GM18909 (cell line): Measurements from ENCODE around the gene PSMC2.
"Not testable (repeated sequence)": the region's sequence is repeated elsewhere in the genome, so short reads cannot be mapped to it uniquely, and the experiment has no call there.

Source experiments
- ATAC-seq: cut with Tn5 transposase; IDR thresholded peaks from one replicate; pipeline ENCODE4 v1.9.1; 2021; ENCODE audit warnings: mild to moderate bottlenecking; ENCODE audit not compliant: unreplicated experiment, poor library complexity

PSMC2 gene

DNA sequence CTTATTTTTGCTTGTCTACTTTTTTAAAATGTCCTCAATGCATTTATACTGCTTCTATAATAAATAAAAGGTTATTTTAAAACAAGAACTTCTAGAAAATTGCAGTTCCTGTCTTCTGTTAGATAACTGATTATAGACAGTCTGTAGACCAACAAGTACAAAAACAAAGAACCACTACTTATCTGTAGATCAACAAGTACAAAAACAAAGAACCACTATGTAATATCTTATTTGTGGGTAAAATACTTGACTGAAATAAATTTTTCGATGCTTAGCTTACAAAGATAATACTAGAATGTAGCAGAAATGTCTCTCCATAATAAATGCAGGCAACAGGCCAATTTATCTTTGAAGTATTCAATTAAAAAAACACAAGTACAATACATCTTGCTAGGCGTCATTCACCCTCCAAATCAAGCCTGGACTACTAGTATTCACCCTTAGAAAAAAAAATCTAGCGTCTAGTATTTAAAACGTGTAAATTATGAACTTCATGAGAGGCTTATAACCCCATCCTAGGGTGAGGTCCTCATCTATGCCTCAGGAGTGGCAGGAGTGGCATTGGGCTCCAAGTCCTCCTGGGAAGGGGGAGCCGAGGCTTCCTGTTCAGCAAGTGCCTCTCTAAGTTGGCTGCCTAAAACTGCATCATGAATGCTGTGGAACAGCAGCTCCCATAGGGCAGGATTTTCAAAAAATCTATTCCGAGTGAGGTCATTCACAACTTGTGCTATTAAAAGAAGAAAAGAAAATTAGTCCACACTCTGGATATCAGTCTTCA lies 26.6 kb downstream of the PSMC2 start:
- no peak for ATAC-seq

DNA sequence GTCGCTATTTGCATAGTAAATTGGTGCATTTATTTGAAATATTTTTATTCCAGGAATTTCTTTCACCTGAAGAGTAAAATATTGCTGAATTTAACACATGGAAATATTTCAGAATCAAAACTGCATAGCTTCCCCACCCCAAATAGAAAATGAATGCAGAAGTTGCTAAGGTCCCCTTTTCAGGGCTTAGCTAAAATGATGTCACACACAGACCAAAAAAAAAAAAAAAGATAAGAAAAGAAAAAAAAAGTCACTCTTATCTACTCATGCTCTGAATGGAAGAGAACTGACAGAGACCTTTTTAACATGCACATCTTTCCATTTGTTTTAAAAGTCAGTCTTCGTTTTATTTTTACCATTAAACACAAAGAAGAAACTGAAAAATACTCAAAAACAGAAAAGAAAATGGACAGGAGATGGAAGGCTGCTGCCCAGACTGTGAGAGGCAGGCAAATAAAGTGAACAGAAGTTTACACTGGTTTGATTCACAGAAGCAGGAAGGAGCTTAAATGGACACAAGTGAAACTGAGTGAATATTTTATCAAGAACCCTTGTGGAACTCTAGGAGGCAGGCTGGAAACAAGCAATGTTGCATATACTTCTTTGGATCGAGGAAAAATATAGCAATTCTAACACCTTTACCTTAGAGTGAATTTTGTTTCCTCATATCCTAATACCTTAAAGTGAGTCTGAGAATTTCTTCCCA lies 32.0 kb downstream of the PSMC2 start:
- ATAC-seq: no peak

DNA sequence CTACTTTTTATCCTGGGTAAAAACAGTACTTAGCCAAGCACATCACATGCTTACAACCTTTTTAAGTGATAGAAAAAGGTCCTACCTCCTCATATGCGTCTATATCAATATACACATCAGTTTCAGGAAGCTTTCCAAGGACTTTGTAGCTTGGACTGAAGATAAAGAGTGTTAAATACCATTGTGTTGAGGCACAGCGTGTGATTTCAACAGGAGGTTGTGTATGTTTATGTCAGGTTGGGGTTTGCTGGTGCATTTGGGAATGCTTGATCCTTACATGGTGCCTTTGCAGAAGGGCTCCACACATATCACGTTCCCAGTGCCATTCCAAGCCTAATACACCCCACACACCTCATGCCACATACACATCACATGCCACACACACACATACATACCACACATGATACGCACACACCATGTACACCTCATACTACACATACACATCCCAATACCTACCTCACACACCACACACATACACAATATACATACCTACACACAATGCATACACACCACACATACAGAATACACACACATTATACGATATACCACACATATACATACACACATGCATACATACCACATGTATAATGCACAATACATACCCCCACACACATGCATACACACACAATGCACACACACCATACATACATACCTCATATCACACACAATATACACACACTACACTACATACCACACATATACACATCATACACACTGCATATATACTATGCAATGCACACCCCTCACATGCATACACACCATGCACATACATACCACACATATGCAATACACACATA lies 33.1 kb downstream of the PSMC2 start:
- ATAC-seq: no peak

DNA sequence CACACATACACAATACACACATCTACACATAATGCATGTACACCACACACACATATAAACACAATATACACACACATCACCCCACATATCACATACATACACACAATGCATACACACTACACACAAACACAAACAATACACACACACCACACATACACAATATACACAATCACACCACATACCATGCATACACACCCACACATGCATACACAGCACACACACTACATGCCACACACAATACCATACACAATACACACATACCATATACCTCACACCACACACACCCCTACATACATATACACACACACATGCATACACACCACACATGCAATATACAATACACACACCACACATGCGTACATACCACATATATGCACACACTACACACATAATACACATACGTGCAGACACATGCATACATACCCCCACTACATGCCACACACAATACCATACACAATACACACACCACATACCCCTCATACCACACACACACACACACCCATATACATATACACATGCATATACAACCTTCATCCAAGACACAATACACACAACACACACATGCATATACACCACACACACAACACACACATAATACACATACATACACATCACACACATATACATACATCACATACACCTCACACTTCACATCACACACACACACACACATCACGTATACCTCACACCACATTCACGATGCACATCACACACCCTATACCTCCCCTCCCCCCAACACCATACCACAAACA lies 34.0 kb downstream of the PSMC2 start:
- ATAC-seq: no peak

DNA sequence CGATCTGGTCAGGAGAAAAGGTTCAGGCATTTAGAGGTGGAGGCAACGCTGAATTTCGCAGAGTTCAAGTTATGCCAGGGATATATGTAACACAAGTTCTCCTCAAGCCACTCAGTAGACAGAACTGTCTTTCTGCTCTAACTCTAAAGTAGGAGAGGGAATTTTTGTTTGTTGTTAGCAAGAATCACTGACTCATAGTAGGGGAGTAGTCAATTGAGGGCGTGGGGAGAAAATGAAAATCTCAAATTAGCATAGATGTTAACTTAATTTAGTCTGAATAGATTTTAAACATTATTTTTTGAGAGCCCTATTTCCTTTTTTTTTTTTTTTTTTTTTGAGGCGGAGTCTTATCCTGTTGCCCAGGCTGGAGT lies 34.6 kb downstream of the PSMC2 start:
- ATAC-seq: no peak

DNA sequence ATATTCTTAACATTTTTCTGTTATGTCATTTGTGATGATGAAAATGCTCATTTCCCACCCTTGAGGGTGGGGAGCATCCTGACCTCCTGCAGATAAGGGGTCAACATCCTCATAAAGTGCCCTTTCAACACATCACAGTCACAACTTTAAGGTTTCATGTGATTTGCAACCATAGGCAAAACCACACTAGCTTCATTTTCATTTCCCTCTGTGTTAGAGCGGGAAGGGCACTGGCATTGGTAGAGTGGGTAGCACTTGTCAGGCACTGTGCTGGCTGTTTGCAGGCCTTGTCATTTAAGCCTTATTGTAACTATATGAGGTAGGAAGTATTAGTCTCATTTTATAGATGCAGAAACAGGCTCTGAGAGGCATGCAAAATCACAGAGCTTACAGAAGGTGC lies 39.8 kb downstream of the PSMC2 start:
- ATAC-seq: no peak

DNA sequence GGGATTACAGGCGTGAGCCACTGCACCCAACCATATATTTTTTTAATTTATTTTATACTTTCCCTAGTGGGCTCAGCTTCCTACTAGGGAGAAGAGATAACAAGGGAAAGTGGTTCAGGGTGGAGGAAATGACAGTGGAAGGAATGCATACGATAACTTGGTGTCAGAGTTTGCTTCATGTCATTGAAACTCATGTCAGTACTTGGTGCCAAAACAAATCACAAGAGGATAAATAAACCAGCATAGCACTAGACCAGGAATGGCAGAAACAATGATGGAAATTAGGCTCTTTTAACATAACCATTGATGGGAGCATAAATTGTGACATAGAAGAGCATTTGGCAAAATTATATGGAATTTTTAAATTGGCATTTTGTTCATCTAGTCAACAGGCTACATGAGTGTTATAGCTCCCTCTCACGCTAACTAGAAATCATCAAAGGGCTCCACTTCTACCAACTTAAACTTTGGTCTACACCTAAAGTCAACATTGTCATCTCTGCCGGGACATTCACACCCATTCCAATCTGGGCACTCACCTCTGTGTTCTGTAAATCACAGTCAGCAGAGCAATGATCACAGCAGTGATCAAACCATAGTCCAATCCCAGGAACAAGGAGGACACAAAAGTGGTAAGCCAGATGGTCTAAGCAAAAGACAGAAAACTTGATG lies 41.2 kb downstream of the PSMC2 start:
- no peak for ATAC-seq

DNA sequence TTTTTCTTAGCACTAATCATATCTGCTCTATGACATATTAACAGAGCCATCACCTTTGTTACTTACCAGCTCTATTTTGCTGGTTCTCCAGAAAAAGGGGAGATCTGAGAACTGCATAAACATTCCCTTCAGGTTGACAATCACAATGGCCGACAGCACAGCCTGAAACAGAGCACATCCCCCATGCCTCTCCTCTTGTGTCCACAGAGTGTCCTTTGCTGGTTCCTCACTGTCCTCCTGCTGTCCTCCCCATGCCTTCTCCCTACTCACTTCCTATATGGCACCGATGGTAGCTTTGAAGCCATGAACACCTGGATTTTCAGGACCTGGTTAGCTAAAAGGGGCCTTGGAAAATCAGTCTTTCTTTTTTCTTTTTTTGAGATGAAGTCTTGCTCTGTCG lies 41.8 kb downstream of the PSMC2 start:
- no peak for ATAC-seq

DNA sequence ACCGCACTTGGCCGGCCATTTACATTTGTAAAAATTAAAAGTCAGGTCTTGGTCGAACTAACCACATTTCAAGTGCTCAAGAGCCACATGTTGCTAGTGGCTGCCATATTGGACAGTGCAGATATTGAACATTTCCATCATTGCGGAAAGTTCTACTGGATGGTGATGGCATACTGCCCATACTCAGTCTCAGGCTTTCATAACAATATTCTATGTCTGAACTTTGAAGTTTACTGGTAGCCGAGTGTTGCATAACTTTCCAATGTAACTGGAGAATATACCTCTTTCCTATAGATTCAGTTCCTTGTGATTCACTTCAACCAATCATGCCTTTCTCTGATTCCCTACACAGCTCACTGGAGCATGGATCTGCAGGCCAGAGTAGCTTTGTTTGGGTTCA lies 43.7 kb downstream of the PSMC2 start:
- ATAC-seq: no peak

DNA sequence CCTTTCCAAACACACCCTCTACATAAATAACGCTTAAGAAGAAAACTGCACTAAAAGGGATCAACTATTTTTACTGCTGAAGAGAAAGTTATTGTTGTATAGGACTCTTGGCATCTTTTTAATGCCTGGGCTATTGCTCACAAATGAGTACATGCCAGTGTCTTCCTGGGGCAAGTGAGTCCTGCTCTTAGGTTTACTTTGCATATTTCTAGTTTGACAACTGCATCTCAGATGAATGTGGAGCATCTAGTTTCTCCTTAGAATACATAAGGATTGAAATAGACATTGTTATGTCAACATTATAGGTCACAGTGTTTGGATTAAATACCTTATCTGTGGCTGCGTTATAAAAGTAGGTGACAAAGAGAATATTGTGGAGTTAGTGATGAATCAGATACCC lies 44.5 kb downstream of the PSMC2 start:
- no peak for ATAC-seq

DNA sequence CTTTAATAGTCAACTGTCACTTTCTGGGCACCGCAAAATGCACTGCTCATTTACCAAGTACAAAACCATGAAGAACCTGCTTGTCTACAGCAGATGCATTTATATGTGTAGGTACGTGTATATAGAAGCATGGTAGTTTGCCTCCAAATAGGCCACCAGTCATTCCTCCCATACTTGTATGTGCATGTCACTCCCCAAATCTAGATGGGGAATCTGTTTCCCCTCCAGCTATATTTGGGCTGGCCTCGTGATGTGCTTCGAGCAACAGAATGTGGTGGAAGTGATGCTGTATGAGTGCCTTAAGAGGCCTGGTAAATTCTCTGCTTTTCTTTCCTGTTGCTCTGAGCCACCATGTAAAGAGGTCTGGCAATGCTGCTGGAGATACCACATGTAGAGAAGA lies 47.1 kb downstream of the PSMC2 start:
- no peak for ATAC-seq

DNA sequence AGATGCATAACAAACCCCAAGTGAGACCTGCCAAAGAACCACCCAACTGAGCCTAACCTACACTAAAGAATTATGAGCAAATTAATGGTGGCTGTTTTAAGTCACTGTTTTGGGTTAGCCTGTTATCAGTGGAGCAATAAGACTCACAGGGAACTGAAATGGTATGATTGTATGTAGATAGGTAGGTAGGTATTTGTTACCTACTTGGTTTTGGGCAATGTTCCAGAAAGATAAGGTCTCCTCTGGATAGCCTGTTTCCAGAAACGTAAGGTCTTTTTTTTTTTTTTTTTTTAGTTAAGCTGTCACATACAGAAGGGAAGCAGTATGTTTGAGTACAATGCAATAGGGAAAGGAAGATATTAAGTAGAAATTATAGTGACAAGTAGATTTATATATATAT lies 47.6 kb downstream of the PSMC2 start:
- ATAC-seq: no peak

DNA sequence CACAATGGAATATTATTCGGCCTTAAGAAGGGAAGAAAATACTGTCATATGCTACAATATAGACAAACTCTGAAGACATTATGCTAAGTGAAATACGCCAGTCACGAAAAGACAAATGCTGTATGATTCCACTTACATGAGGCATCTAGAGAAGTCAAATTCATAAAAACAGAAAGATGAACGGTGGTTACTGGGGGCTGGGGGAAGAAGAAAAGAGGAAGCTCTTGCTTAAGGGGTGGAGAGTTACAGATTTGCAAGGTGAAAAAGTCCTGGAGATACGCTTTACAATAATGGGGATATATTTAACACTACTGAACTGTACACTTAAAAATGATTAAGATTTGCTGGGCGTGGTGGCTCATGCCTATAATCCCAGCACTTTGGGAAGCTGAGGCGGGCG lies 49.0 kb downstream of the PSMC2 start:
- ATAC-seq: no peak

DNA sequence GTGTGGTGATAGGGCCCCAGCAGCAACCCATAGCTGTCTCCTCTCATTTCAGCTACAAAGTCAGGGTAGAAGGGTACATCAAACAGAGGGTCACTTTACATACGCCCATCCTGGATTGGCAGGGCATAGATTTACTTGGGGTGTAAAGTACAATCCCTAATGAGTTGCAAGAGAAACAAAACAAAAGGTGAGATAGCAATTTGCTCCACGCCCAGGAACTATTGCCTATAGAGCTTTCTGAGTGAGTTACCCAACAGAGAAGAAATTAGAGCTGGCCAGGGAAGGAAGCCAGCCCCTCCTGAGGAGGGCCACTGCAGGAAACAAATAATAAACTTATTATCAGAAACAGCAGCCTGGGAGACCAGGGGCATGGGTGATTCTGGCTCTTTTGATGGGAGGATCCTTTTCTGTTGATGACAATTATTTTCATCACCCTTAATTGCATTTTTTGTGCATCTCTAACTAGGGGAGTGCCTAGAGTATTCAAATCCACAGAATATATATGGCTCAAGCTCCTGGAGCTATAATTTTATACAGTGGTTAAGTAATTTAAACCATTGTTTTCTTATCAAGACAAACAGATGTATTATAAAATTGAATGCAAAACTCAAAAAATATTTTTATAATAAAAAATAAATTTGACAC lies 51.2 kb downstream of the PSMC2 start:
- no peak for ATAC-seq

DNA sequence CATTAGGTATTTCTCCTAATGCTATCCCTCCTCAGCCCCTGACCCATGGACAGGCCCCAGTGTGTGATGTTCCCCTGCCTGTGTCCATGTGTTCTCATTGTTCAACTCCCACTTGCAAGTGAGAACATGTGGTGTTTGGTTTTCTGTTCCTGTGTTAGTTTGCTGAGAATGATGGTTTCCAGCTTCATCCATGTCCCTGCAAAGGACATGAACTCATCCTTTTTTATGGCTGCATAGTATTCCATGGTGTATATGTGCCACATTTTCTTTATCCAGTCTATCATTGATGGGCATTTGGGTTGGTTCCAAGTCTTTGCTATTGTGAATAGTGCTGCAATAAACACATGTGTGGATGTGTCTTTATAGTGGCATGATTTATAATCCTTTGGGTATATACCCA lies 52.2 kb downstream of the PSMC2 start:
- ATAC-seq: not testable (repeated sequence)

DNA sequence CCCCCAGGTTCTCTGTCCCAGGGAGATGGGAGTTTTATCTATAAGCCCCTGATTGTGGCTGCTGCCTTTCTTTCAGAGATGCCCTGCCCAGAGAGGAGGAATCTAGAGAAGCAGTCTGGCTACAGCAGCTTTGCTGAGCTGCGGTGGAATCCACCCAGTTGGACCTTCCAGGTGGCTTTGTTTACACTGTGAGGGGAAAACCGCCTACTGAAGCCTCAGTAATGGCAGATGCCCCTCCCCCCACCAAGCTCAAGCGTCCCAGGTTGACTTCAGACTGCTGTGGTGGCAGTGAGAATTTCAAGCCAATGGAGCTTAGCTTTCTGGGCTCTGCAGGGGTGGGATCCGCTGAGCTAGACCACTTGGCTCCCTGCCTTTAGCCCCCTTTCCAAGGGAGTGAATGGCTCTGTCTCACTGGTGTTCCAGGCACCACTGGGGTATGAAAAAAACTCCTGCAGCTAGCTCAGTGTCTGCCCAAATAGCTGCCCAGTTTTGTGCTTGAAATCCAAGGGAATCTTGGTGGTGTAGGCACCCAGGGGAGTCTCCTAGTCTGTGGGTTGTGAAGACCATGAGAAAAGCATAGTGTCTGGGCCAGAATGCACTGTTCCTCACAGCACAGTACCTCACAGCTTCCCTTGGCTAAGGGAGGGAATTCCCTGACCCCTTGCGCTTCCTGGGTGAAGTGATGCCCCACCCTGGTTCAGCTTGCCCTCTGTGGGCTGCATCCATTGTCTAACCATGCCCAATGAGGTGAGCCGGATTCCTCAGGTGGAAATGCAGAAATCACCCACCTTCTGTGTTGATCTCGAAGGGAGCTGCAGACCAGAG lies 58.6 kb downstream of the PSMC2 start:
- ATAC-seq: not testable (repeated sequence)

DNA sequence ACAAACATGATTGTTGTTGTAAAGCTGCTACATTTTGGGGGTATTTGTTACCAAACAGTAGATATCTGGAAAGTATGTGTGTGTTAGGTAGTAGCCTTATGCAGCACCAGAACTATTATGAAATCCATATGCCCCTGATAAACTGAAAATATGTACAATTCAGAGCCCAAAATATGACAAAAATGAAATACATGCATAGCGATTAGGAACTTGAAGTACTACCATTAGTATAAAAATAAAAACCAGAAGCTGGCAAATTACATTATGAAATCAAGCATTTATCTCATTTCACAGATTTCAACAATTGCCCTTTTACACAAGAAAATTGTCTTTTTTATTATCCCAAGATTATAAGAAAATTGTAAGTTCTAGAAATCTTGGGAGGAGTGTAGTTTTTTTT lies 64.7 kb downstream of the PSMC2 start:
- ATAC-seq: no peak

DNA sequence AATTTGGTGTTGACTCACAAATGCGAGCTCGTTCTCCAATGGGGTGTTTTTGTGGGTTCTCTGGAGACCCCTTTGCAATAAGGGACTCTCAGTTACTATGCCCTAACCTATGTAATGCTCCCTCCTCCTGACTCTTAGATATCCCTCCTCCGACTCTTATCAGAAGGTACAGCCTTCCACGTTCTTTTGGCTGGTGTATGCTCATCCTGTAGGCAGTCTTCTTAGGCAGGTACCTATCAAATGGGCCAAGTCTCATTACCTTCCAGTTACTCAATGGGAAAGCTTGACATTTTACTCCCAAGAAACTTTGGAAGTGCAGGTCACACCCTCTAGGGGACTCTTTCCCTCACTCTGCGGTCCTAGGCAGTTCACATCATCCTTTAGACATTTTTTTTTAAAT lies 66.0 kb downstream of the PSMC2 start:
- no peak for ATAC-seq

DNA sequence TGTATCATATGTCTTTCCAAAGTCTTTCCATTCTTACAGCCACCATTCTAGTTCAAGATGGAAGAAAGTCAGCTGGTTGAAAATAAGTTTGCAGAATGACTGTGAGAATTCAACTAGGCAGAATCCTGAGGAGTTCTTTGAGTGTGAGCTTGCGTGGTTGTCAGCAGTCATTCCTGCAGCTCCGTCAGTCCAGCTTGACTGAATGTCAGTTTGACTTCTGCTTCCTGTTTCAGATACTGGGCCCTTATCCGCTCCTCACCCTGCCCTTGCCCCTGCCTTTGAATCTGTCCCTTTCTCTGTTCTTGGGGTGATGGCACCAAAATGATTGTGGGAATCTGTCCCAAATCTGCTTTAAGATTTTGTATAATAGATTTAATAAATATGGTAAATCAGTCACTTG lies 70.8 kb downstream of the PSMC2 start:
- ATAC-seq: no peak
